ENCODE data around the gene DOK7.

DOK7 gene

DNA sequence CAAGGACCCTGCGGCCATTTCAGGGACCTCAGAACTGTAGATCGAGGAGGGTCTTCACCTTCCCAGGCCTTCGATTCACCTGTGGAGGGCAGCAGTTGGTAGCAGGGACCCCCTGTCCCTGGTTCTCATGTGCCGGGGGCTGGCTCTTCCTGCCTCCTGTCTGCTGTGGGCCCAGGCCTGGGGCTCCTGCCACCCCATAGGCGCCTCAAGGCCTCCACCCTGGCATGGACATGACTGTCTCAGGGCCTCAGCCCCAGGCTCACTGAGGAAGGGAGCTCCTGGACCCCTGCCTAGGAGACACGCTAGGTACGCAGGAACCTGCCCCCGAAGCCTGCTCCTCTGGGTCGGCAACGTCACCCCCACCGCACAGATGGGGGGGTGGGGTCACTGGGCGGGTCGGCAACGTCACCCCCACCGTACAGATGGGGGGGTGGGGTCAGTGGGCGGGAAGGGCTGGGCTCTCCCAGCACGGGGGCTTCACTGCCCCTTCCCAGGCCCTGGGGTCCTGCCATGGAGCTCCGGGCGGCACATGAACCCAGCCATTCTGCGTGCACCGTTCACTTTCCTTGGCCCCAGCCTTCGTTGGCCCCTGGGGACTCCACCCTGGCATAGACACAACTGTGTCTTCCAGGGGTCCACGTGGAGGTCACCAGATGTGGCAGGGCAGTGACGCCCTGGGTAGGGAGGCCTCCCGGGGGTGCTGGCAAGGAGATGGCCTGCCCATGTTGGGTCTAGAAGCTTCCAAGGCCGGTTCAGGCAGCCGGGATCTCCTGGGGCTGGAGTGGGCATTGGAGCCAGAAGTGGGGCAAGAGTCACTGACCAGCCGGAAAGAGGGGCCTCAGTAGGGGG is 24.9 kb upstream of the DOK7 start:
- H3K4me3 ChIP-seq (ENCODE audit: low read depth in 1 of 2, low read length in 2 of 2), result no peak overlapping the region

DNA sequence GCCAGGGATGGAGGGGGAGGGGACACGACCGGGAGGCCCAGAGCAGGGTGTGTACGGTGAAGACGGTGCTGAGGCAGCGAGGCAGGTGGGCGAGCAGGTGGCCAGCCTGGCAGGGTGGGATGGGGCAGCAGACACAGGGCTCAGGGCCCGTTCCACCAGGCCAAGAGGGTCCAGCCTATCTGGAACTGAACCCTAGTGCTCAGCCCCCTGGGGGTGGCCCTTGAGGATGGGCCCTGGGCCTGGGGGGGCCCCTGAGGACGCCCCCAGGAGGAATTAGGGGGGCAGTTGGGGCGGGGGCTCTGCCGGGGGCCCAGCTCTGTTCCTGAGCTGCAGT is 24.3 kb upstream of the DOK7 start:
- Histone ChIP-seq H3K79me2 (ENCODE audit: insufficient read depth, low read length) (no peaks in the 10 kb centered on the region), H3K4me3 (ENCODE audit: low read depth in 1 of 2, low read length in 2 of 2) (no peak overlapping the region), H2AFZ (ENCODE audit: low read depth, low read length) (no peak overlapping the region), H3K36me3 (ENCODE audit: insufficient read depth, low read length) (no peaks in the 10 kb centered on the region), H3K9ac (ENCODE audit: low read depth, low read length) (no peak overlapping the region), H3K27me3 (ENCODE audit: insufficient read depth, low read length, poor library complexity) (no peaks in the 10 kb centered on the region), H3K4me1 (ENCODE audit: insufficient read depth, low read length) (no peaks in the 10 kb centered on the region), H3K9me3 (ENCODE audit: insufficient read depth, low read length, severe bottlenecking) (no peaks in the 10 kb centered on the region), H3K4me2 (ENCODE audit: insufficient read depth, low read length) (no peak overlapping the region), H3K27ac (ENCODE audit: low read length) (no peak overlapping the region), H4K20me1 (ENCODE audit: insufficient read depth, low read length) (peaks cover 13% of the 10 kb centered on the region)
- ATAC-seq (ENCODE audit: insufficient read depth, low read depth) (no peak), DNase-seq (no peak)
- TF ChIP-seq, protein P1, sequence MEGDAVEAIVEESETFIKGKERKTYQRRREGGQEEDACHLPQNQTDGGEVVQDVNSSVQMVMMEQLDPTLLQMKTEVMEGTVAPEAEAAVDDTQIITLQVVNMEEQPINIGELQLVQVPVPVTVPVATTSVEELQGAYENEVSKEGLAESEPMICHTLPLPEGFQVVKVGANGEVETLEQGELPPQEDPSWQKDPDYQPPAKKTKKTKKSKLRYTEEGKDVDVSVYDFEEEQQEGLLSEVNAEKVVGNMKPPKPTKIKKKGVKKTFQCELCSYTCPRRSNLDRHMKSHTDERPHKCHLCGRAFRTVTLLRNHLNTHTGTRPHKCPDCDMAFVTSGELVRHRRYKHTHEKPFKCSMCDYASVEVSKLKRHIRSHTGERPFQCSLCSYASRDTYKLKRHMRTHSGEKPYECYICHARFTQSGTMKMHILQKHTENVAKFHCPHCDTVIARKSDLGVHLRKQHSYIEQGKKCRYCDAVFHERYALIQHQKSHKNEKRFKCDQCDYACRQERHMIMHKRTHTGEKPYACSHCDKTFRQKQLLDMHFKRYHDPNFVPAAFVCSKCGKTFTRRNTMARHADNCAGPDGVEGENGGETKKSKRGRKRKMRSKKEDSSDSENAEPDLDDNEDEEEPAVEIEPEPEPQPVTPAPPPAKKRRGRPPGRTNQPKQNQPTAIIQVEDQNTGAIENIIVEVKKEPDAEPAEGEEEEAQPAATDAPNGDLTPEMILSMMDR (IDR thresholded peaks at IDR 0.05; ENCODE audit: borderline replicate concordance, extremely low read depth, low read length, poor library complexity, severe bottlenecking), result no peak
- TF ChIP-seq EZH2 (IDR thresholded peaks at IDR 0.05; ENCODE audit: borderline replicate concordance, low read depth, low read length, severe bottlenecking), result no peak

More for the DNA sequence above, 24.9 kb upstream of the DOK7 start:
- Histone ChIP-seq H3K4me2 (ENCODE audit: insufficient read depth, low read length) (no peak overlapping the region), H2AFZ (ENCODE audit: low read depth, low read length) (no peak overlapping the region), H4K20me1 (ENCODE audit: insufficient read depth, low read length) (peaks cover 10% of the 10 kb centered on the region), H3K9ac (ENCODE audit: low read depth, low read length) (no peak overlapping the region), H3K9me3 (ENCODE audit: insufficient read depth, low read length, severe bottlenecking) (no peaks in the 10 kb centered on the region), H3K4me1 (ENCODE audit: insufficient read depth, low read length) (no peaks in the 10 kb centered on the region), H3K36me3 (ENCODE audit: insufficient read depth, low read length) (no peaks in the 10 kb centered on the region), H3K79me2 (ENCODE audit: insufficient read depth, low read length) (no peaks in the 10 kb centered on the region), H3K27ac (ENCODE audit: low read length) (no peak overlapping the region), H3K27me3 (ENCODE audit: insufficient read depth, low read length, poor library complexity) (no peaks in the 10 kb centered on the region)
- TF ChIP-seq EZH2 (IDR thresholded peaks at IDR 0.05; ENCODE audit: borderline replicate concordance, low read depth, low read length, severe bottlenecking), result no peak
- TF ChIP-seq, protein P1 (IDR thresholded peaks at IDR 0.05; ENCODE audit: borderline replicate concordance, extremely low read depth, low read length, poor library complexity, severe bottlenecking), result no peak
- no peak for DNase-seq
- no peak for ATAC-seq (ENCODE audit: insufficient read depth, low read depth)

DNA sequence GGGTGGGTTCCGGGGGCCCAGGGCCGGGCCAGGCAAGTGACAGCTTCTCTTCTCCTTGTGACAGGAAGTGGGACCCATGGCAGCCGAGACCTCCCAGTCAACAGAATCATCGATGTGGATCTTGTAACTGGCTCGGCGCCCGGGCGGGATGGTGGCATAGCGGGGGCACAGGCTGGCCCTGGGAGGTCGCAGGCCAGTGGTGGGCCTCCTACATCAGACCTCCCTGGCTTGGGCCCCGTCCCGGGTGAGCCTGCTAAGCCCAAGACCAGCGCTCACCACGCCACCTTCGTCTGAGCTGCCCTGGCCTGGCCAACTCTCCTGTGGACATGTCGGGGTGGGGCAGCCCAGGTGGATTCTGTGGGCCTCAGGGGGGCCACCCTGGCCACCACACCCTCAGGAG is 23.7 kb upstream of the DOK7 start:
- TF ChIP-seq, protein P1 (IDR thresholded peaks at IDR 0.05; ENCODE audit: borderline replicate concordance, extremely low read depth, low read length, poor library complexity, severe bottlenecking), result no peak
- TF ChIP-seq EZH2 (IDR thresholded peaks at IDR 0.05; ENCODE audit: borderline replicate concordance, low read depth, low read length, severe bottlenecking), result no peak
- Histone ChIP-seq H3K79me2 (ENCODE audit: insufficient read depth, low read length) (no peaks in the 10 kb centered on the region), H3K4me1 (ENCODE audit: insufficient read depth, low read length) (no peaks in the 10 kb centered on the region), H3K9ac (ENCODE audit: low read depth, low read length) (no peak overlapping the region), H3K4me2 (ENCODE audit: insufficient read depth, low read length) (no peak overlapping the region), H3K9me3 (ENCODE audit: insufficient read depth, low read length, severe bottlenecking) (no peaks in the 10 kb centered on the region), H3K36me3 (ENCODE audit: insufficient read depth, low read length) (no peaks in the 10 kb centered on the region), H3K27me3 (ENCODE audit: insufficient read depth, low read length, poor library complexity) (no peaks in the 10 kb centered on the region), H2AFZ (ENCODE audit: low read depth, low read length) (no peak overlapping the region), H4K20me1 (ENCODE audit: insufficient read depth, low read length) (peaks cover 16% of the 10 kb centered on the region), H3K27ac (ENCODE audit: low read length) (no peak overlapping the region), H3K4me3 (ENCODE audit: low read depth in 1 of 2, low read length in 2 of 2) (no peak overlapping the region)
- ATAC-seq (ENCODE audit: insufficient read depth, low read depth) (no peak), DNase-seq (no peak)
